HL-60 (cell line): ENCODE data around the gene VSNL1.

Experiments used
- POLR2AphosphoS5 ChIP-seq: IDR thresholded peaks from 2 replicates; pipeline ENCODE4 v1.6.1; 2012; ENCODE audit warnings: low read depth
- TF ChIP-seq, protein P1 (sequence below): IDR thresholded peaks from one replicate; pipeline ENCODE4 v1.5.1; 2011; ENCODE audit warnings: low read length, control low read depth, inconsistent platforms; ENCODE audit not compliant: insufficient read depth

DNA sequence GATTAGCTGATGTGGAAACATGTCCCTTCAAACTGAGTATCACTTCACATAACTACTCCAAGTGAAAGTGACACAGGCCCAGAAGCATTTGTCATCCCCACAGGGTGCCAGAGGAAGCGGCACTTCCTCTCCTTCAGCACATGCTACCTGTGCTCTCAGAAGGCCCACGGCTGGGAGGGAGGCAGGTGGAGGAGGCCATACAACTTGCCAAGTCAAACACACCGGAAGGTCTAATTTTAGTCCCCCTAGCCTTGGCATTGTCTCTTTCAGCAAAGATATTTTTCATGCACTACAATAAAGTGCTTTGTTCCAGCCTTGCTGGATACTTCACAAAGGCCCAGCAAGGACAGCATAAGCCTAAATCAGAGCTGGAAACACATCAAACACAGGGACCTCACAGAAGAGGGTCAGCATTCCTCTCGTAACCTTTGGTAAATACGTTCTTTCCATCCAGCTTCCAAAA, 38.0 kb downstream of the VSNL1 start:
- TF ChIP-seq, protein P1, sequence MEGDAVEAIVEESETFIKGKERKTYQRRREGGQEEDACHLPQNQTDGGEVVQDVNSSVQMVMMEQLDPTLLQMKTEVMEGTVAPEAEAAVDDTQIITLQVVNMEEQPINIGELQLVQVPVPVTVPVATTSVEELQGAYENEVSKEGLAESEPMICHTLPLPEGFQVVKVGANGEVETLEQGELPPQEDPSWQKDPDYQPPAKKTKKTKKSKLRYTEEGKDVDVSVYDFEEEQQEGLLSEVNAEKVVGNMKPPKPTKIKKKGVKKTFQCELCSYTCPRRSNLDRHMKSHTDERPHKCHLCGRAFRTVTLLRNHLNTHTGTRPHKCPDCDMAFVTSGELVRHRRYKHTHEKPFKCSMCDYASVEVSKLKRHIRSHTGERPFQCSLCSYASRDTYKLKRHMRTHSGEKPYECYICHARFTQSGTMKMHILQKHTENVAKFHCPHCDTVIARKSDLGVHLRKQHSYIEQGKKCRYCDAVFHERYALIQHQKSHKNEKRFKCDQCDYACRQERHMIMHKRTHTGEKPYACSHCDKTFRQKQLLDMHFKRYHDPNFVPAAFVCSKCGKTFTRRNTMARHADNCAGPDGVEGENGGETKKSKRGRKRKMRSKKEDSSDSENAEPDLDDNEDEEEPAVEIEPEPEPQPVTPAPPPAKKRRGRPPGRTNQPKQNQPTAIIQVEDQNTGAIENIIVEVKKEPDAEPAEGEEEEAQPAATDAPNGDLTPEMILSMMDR: no peak
- no peak for TF ChIP-seq POLR2AphosphoS5
